Cardiac muscle cell (in vitro differentiated cells and primary cell): ENCODE results near the gene KRT24. TPM values are rescaled to one million over a fixed set of nuclear protein-coding genes. Genes with fewer than 3 reads are reported as not detected.
A peak's percentile ranks its signal among the peaks of the same experiment; 100 is the strongest.

Experiments
- DNase-seq, 2 donors: peaks; one replicate each; pipeline versions ENCODE4 v3.0.0 to v3.0.0-alpha.2; 2010 to 2017; ENCODE audit warnings: low read depth in 1 of 2, low spot score in 1 of 2
- H3K27ac ChIP-seq: fragments of 200-600 bp; sonication (generic); 2 replicates; pipeline ENCODE4 v1.5.1; 2016
- H3K27me3 ChIP-seq: fragments of 200-600 bp; sonication (generic); 2 replicates; pipeline ENCODE4 v1.6.0; 2016; ENCODE audit warnings: control low read depth
- H3K36me3 ChIP-seq: fragments of 200-600 bp; sonication (generic); 2 replicates; pipeline ENCODE4 v1.5.1; 2016; ENCODE audit warnings: control low read depth
- H3K4me1 ChIP-seq: fragments of 200-600 bp; sonication (generic); 2 replicates; pipeline ENCODE4 v1.8.1; 2017; ENCODE audit warnings: low read depth, mild to moderate bottlenecking, mixed run types
- H3K4me3 ChIP-seq: fragments of 200-600 bp; sonication (generic); 2 replicates; pipeline ENCODE4 v1.5.1; 2016; ENCODE audit warnings: mild to moderate bottlenecking
- H3K9me3 ChIP-seq: fragments of 200-600 bp; sonication (generic); 2 replicates; pipeline ENCODE4 v1.5.1; 2017; ENCODE audit warnings: low read depth, mild to moderate bottlenecking, control low read depth
- CTCF ChIP-seq: IDR thresholded peaks from 2 replicates; pipeline ENCODE4 v1.5.1; 2012; ENCODE audit warnings: low read depth, mild to moderate bottlenecking, low read length
- polyA plus RNA-seq: library from polyadenylated mRNA; unstranded; fragments of >200 nt; fragmentation: Nextera tagmentation; extraction: Ambion mirVana; gene quantifications from 2 replicates; pipeline ENCODE4 v1.2.1, GENCODE V29; 2016
- total RNA-seq: library from RNA; depleted of rRNA; stranded (reverse); fragments of >200 nt; gene quantifications from 2 replicates; pipeline ENCODE4 v1.2.3, GENCODE V29; 2016

KRT24 gene
- total and polyA plus RNA-seq, 2 experiments from 2014 or later = not detected

GRCh38 chr17:40707745-40708144 is 4.2 kb upstream of the KRT24 start:
- no peak for TF ChIP-seq CTCF
- no peak for DNase-seq
- H3K27ac ChIP-seq = no peak overlapping the region
- H3K36me3 ChIP-seq = no peaks in the 10 kb centered on the region
- no peaks in the 10 kb centered on the region for H3K4me1 ChIP-seq
- no peaks in the 10 kb centered on the region for H3K27me3 ChIP-seq
- no peaks in the 10 kb centered on the region for H3K9me3 ChIP-seq
- H3K4me3 ChIP-seq = no peak overlapping the region

GRCh38 chr17:40705584-40705983 is 2.0 kb upstream of the KRT24 start:
- DNase-seq = no peak

GRCh38 chr17:40702271-40702670 is 1.3 kb downstream of the KRT24 start:
- no peaks in the 10 kb centered on the region for H3K27me3 ChIP-seq
- no peak for DNase-seq
- no peaks in the 10 kb centered on the region for H3K9me3 ChIP-seq
- H3K4me3 ChIP-seq = no peak overlapping the region
- no peaks in the 10 kb centered on the region for H3K4me1 ChIP-seq
- H3K27ac ChIP-seq = no peak overlapping the region
- no peaks in the 10 kb centered on the region for H3K36me3 ChIP-seq
- TF ChIP-seq CTCF = no peak

More at GRCh38 chr17:40705584-40705983, 2.0 kb upstream of the KRT24 start:
- Histone ChIP-seq H3K4me1 (no peaks in the 10 kb centered on the region), H3K27me3 (no peaks in the 10 kb centered on the region), H3K27ac (no peak overlapping the region), H3K4me3 (no peak overlapping the region), H3K9me3 (no peaks in the 10 kb centered on the region), H3K36me3 (no peaks in the 10 kb centered on the region)
- TF ChIP-seq CTCF = no peak

- Histone ChIP-seq H3K27me3 (no peaks in the 10 kb centered on the region), H3K4me3 (no peak overlapping the region), H3K4me1 (no peaks in the 10 kb centered on the region), H3K36me3 (no peaks in the 10 kb centered on the region), H3K27ac (no peak overlapping the region), H3K9me3 (no peaks in the 10 kb centered on the region)
- no peak for TF ChIP-seq CTCF
- DNase-seq = peak in 1 of 2 donors; percentile 6
These were observed 3.7 kb downstream of the KRT24 start for GRCh38 chr17:40699853-40700252.

GRCh38 chr17:40699371-40699770 is 4.2 kb downstream of the KRT24 start:
- H3K27ac ChIP-seq = no peak overlapping the region
- no peak for DNase-seq
- no peaks in the 10 kb centered on the region for H3K36me3 ChIP-seq
- H3K9me3 ChIP-seq = no peaks in the 10 kb centered on the region
- H3K4me1 ChIP-seq = no peaks in the 10 kb centered on the region
- TF ChIP-seq CTCF = no peak
- H3K4me3 ChIP-seq = no peak overlapping the region
- no peaks in the 10 kb centered on the region for H3K27me3 ChIP-seq

GRCh38 chr17:40697297-40697696 is 6.3 kb downstream of the KRT24 start:
- Histone ChIP-seq H3K4me1 (no peaks in the 10 kb centered on the region), H3K4me3 (no peak overlapping the region), H3K36me3 (no peaks in the 10 kb centered on the region), H3K9me3 (no peaks in the 10 kb centered on the region), H3K27me3 (no peaks in the 10 kb centered on the region), H3K27ac (no peak overlapping the region)
- no peak for TF ChIP-seq CTCF
- no peak for DNase-seq
